CD14-positive monocyte (primary cell): ENCODE measurements around the gene GON4L. TPM values are rescaled to one million over a fixed set of nuclear protein-coding genes. Genes with fewer than 3 reads are reported as not detected.

Experiments used
- DNase-seq, 3 donors: peaks; one replicate each; pipeline ENCODE4 v3.0.0-alpha.2; 2011 to 2022
- H2AFZ ChIP-seq: 2 replicates; pipeline ENCODE4 v1.6.0; 2012; ENCODE audit warnings: mild to moderate bottlenecking, low read depth, low read length, inconsistent platforms; ENCODE audit not compliant: insufficient read depth, poor library complexity, severe bottlenecking
- H3K27ac ChIP-seq, 2 donors: 1 replicate in 1 of 2; 2 replicates in 1 of 2; pipeline ENCODE4 v1.5.1; 2012 to 2013; ENCODE audit warnings: low read length in 2 of 2, control low read depth in 1 of 2, inconsistent platforms in 1 of 2, low read depth in 1 of 2, mild to moderate bottlenecking in 1 of 2
- H3K27me3 ChIP-seq, 2 donors: one replicate each; pipeline versions ENCODE4 v1.6.0 to v1.6.1; 2011 to 2013; ENCODE audit warnings: low read length in 2 of 2; ENCODE audit not compliant: control insufficient read depth in 2 of 2, insufficient read depth in 2 of 2
- H3K36me3 ChIP-seq, 2 donors: replicated peaks in 1 of 2; 1 replicate in 1 of 2; 2 replicates in 1 of 2; pipeline versions ENCODE4 v1.5.1 to v1.6.1; 2012 to 2013; ENCODE audit warnings: low read length in 2 of 2, control low read depth in 1 of 2, inconsistent platforms in 1 of 2, mild to moderate bottlenecking in 1 of 2; ENCODE audit not compliant: insufficient read depth in 2 of 2, control insufficient read depth in 1 of 2
- H3K4me1 ChIP-seq, 2 donors: 1 replicate in 1 of 2; 2 replicates in 1 of 2; pipeline versions ENCODE4 v1.5.1 to v1.6.1; 2012 to 2013; ENCODE audit warnings: low read length in 2 of 2, control low read depth in 1 of 2, inconsistent platforms in 1 of 2, mild to moderate bottlenecking in 1 of 2, moderate library complexity in 1 of 2; ENCODE audit not compliant: insufficient read depth in 2 of 2, control insufficient read depth in 1 of 2
- H3K4me2 ChIP-seq: replicated peaks from 2 replicates; pipeline ENCODE3; 2012; ENCODE audit warnings: low read length, moderate library complexity, mild to moderate bottlenecking; ENCODE audit not compliant: poor library complexity, severe bottlenecking; ENCODE audit errors: extremely low read depth
- H3K4me3 ChIP-seq, 3 experiments: fragments of 200-600 bp in 1 of 3; sonication (generic) in 1 of 3; replicated peaks in 1 of 3; 1 replicate in 2 of 3; 2 replicates in 1 of 3; pipeline ENCODE4 v1.5.1; 2011 to 2013; ENCODE audit warnings: low read length in 3 of 3, mild to moderate bottlenecking in 3 of 3, control low read depth in 2 of 3, low read depth in 2 of 3, inconsistent platforms in 1 of 3, moderate library complexity in 1 of 3
- H3K79me2 ChIP-seq: 2 replicates; pipeline ENCODE4 v1.6.0; 2012; ENCODE audit warnings: mild to moderate bottlenecking, control low read depth, inconsistent platforms, low read length, moderate library complexity; ENCODE audit not compliant: insufficient read depth
- H3K9ac ChIP-seq: 2 replicates; pipeline ENCODE4 v1.6.0; 2017; ENCODE audit warnings: low read length, mild to moderate bottlenecking; ENCODE audit not compliant: insufficient read depth, poor library complexity, severe bottlenecking
- H3K9me3 ChIP-seq, 2 donors: replicated peaks in 1 of 2; 1 replicate in 1 of 2; 2 replicates in 1 of 2; pipeline versions ENCODE4 v1.5.1 to v1.6.1; 2012 to 2013; ENCODE audit warnings: low read length in 2 of 2, control low read depth in 1 of 2; ENCODE audit not compliant: control insufficient read depth in 1 of 2, insufficient read depth in 1 of 2
- H4K20me1 ChIP-seq: 2 replicates; pipeline ENCODE4 v1.6.0; 2012; ENCODE audit warnings: mild to moderate bottlenecking, low read length, control low read depth, moderate library complexity; ENCODE audit not compliant: insufficient read depth
- H3K27ac Mint-ChIP-seq, 7 donors: one replicate each; pipeline ENCODE4 v1.8.0; 2020; ENCODE audit warnings: mild to moderate bottlenecking in 7 of 7, mixed read lengths in 7 of 7, moderate library complexity in 6 of 7, inconsistent platforms in 2 of 7
- H3K27me3 Mint-ChIP-seq, 3 donors: one replicate each; pipeline ENCODE4 v1.8.0; 2021 to 2022; ENCODE audit warnings: low read depth in 3 of 3, mild to moderate bottlenecking in 3 of 3, mixed read lengths in 3 of 3, moderate library complexity in 3 of 3, inconsistent platforms in 1 of 3
- H3K36me3 Mint-ChIP-seq, 2 donors: one replicate each; pipeline ENCODE4 v1.8.0; 2020; ENCODE audit warnings: mixed read lengths in 2 of 2, inconsistent platforms in 1 of 2, mild to moderate bottlenecking in 1 of 2
- H3K4me1 Mint-ChIP-seq: one replicate; pipeline ENCODE4 v1.8.0; 2020; ENCODE audit warnings: mild to moderate bottlenecking, mixed read lengths
- H3K4me3 Mint-ChIP-seq, 2 donors: one replicate each; pipeline ENCODE4 v1.8.0; 2020; ENCODE audit warnings: mild to moderate bottlenecking in 2 of 2, mixed read lengths in 2 of 2, moderate library complexity in 1 of 2
- H3K9me3 Mint-ChIP-seq, 7 donors: one replicate each; pipeline ENCODE4 v1.8.0; 2020 to 2022; ENCODE audit warnings: mixed read lengths in 7 of 7, mild to moderate bottlenecking in 6 of 7, moderate library complexity in 6 of 7, inconsistent platforms in 2 of 7
- WGBS: methylation state at CpG from one replicate; pipeline ENCODE4 v1.1.5; 2013; ENCODE audit warnings: missing lambda C conversion rate; ENCODE audit not compliant: insufficient coverage; 5-methylcytosine and 5-hydroxymethylcytosine counted together
- intact Hi-C, 2 donors: fragments of 100-400 bp; cut with micrococcal nuclease; formaldehyde crosslinking; loops; one replicate each; pipeline versions ENCODE4 v1.15.0 to v1.15.1; 2023
- polyA plus RNA-seq, 3 donors: library from polyadenylated mRNA; depleted of rRNA in 1 of 3; unstranded in 2 of 3; stranded (reverse) in 1 of 3; fragments of 300-500 nt in 2 of 3; fragments of >200 nt in 1 of 3; fragmentation: Illumina TruSeq in 2 of 3; gene quantifications; 1 replicate in 2 of 3; 2 replicates in 1 of 3; pipeline ENCODE4 v1.2.3, GENCODE V29; 2012 to 2021
- TF ChIP-seq, protein P1 (sequence below): fragments of 200-600 bp; IDR thresholded peaks from one replicate; pipeline ENCODE4 v1.8.0; 2022; ENCODE audit warnings: antibody characterized with exemption, mild to moderate bottlenecking

Gene GON4L
- polyA plus RNA-seq, 3 donors = 8.5 to 39.5 (median 14.0) TPM

DNA sequence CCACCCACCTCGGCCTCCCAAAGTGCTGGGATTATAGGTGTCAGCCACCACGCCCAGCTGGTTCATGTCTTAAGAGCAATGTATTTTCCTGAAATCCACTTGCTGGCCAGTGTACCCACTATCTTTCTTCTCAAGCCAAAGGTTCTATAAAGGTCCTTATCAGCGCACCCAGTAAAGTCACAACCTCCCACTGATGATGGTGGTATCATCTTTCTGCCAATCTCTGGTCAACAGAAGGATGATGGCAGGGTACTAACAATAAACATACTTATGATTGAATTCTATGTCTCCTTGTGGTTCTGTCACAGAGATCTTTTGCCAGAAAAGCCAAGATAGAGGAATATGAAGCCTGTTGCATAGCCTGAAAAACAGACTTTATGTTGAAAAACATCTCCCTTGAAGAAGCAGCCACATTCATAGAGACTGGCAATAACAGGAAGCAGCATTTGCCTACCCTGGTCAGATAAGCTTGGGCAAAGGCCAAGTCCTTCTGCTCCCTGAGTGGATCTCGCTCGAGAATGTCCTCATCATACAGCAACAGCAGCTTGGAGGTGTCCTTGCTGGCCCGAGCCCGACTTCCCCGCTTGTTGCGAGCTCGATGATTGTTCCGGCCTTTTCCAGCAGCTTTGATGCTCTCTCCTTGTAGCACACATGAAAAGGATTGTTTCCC is 95.1 kb downstream of the GON4L start:
- TF ChIP-seq, protein P1, sequence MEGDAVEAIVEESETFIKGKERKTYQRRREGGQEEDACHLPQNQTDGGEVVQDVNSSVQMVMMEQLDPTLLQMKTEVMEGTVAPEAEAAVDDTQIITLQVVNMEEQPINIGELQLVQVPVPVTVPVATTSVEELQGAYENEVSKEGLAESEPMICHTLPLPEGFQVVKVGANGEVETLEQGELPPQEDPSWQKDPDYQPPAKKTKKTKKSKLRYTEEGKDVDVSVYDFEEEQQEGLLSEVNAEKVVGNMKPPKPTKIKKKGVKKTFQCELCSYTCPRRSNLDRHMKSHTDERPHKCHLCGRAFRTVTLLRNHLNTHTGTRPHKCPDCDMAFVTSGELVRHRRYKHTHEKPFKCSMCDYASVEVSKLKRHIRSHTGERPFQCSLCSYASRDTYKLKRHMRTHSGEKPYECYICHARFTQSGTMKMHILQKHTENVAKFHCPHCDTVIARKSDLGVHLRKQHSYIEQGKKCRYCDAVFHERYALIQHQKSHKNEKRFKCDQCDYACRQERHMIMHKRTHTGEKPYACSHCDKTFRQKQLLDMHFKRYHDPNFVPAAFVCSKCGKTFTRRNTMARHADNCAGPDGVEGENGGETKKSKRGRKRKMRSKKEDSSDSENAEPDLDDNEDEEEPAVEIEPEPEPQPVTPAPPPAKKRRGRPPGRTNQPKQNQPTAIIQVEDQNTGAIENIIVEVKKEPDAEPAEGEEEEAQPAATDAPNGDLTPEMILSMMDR = no peak

DNA sequence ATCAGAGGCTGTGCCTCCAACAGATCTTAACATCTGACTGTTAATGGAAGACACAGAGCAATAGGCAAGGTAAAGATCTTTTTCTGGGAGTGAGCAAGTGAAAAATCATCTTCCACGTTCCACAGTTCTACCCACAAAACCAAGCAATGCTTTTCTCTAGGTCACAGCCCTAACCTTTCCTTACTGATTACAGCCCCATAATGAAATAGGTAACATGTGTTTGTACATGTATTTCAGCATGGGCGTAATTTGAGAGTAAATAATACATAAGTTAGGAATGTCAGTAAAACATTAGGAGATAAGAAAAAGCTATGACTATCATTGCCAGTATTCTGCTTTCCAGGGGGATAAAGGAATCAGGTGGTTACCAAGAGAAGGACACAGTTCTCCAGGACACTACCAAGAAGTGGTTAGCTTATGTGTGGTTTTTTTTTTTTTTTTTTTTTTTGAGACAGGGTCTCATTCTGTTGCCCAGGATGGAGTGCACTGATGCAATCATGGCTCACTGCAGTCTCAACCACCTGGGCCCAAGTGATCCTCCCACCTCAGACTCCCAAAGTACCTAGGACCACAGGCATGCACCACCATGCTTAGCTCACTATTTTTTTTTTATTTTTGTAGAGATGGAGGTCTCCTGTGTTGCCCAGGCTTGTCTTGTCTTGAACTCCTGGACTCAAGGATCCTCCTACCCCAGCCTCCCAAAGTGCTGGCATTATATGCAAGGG is 96.1 kb downstream of the GON4L start:
- Histone ChIP-seq H3K9ac (no peak overlapping the region), H3K4me3 (no peak overlapping the region), H3K36me3 (peaks cover 61 to 84% of the 10 kb centered on the region in 2 donors), H3K9me3 (no peaks in the 10 kb centered on the region), H3K27me3 (no peaks in the 10 kb centered on the region), H3K4me1 (peaks cover 19 to 24% of the 10 kb centered on the region in 2 donors), H3K27ac (no peak overlapping the region), H3K4me2 (no peak overlapping the region), H3K79me2 (no peaks in the 10 kb centered on the region), H2AFZ (no peak overlapping the region), H4K20me1 (peaks cover 3% of the 10 kb centered on the region)
- H3K9me3 Mint-ChIP-seq = no peaks in the 10 kb centered on the region
- peaks cover 70 to 84% of the 10 kb centered on the region in 2 donors for H3K36me3 Mint-ChIP-seq
- DNase-seq = no peak
- peaks cover 0 to 2% (median 0%) of the 10 kb centered on the region in 3 donors for H3K27me3 Mint-ChIP-seq
- TF ChIP-seq, protein P1 = no peak
- WGBS = no CpG with 5 or more reads among the region's 2 CpGs
- H3K27ac Mint-ChIP-seq = no peak overlapping the region
- no peak overlapping the region for H3K4me3 Mint-ChIP-seq
- peaks cover 23% of the 10 kb centered on the region for H3K4me1 Mint-ChIP-seq
- intact Hi-C loops = no loop called here

More for the DNA sequence above, 95.1 kb downstream of the GON4L start:
- H3K4me2 ChIP-seq = no peak overlapping the region
- H3K79me2 ChIP-seq = no peaks in the 10 kb centered on the region
- H3K36me3 Mint-ChIP-seq = peaks cover 70 to 84% of the 10 kb centered on the region in 2 donors
- H3K4me3 ChIP-seq = no peak overlapping the region
- peaks cover 60 to 84% of the 10 kb centered on the region in 2 donors for H3K36me3 ChIP-seq
- 71% methylated on average over 4 of the region's 11 CpGs for WGBS
- peaks cover 1 to 3% (median 2%) of the 10 kb centered on the region in 3 donors for H3K27me3 Mint-ChIP-seq
- H4K20me1 ChIP-seq = peaks cover 3% of the 10 kb centered on the region
- peaks cover 23% of the 10 kb centered on the region for H3K4me1 Mint-ChIP-seq
- peak overlapping the region in 2 of 7 donors; percentile 21 to 25 for H3K27ac Mint-ChIP-seq
- no peaks in the 10 kb centered on the region for H3K9me3 ChIP-seq
- H3K9ac ChIP-seq = no peak overlapping the region
- H2AFZ ChIP-seq = no peak overlapping the region
- no peak for DNase-seq
- no peak overlapping the region for H3K4me3 Mint-ChIP-seq
- no peak overlapping the region for H3K27ac ChIP-seq
- no peaks in the 10 kb centered on the region for H3K9me3 Mint-ChIP-seq
- intact Hi-C loops = no loop called here
- peaks cover 19 to 24% of the 10 kb centered on the region in 2 donors for H3K4me1 ChIP-seq
- no peaks in the 10 kb centered on the region for H3K27me3 ChIP-seq
